Endothelial cell (in vitro differentiated cells): ENCODE measurements around the gene CAND2. TPM values are rescaled to one million over a fixed set of nuclear protein-coding genes. Genes with fewer than 3 reads are reported as not detected.

Experiments used
- DNase-seq: peaks from one replicate; pipeline ENCODE4 v3.0.0; 2021; ENCODE audit warnings: low spot score
- H3K27ac Mint-ChIP-seq: one replicate; pipeline ENCODE4 v1.8.0; 2021; ENCODE audit warnings: mixed read lengths, inconsistent platforms; ENCODE audit not compliant: unreplicated experiment
- H3K27me3 Mint-ChIP-seq: one replicate; pipeline ENCODE4 v1.8.0; 2021; ENCODE audit warnings: mild to moderate bottlenecking, moderate library complexity, mixed read lengths, inconsistent platforms; ENCODE audit not compliant: unreplicated experiment
- H3K36me3 Mint-ChIP-seq: one replicate; pipeline ENCODE4 v1.8.0; 2021; ENCODE audit warnings: mild to moderate bottlenecking, low read depth, mixed read lengths, inconsistent platforms; ENCODE audit not compliant: unreplicated experiment
- H3K4me1 Mint-ChIP-seq: one replicate; pipeline ENCODE4 v1.8.0; 2021; ENCODE audit warnings: mild to moderate bottlenecking, mixed read lengths, inconsistent platforms; ENCODE audit not compliant: unreplicated experiment
- H3K4me3 Mint-ChIP-seq: one replicate; pipeline ENCODE4 v1.8.0; 2021; ENCODE audit warnings: mild to moderate bottlenecking, mixed read lengths, inconsistent platforms; ENCODE audit not compliant: unreplicated experiment
- H3K9me3 Mint-ChIP-seq: one replicate; pipeline ENCODE4 v1.8.0; 2021; ENCODE audit warnings: mixed read lengths, inconsistent platforms; ENCODE audit not compliant: unreplicated experiment
- CTCF ChIP-seq: fragments of 200-600 bp; sonication (generic); IDR thresholded peaks from one replicate; pipeline ENCODE4 v1.5.0; 2021; ENCODE audit warnings: antibody characterized with exemption; ENCODE audit not compliant: unreplicated experiment
- total RNA-seq: library from RNA; stranded (reverse); fragmentation: NEBNext Ultra II Directional; extraction: Animal tissue kit (Norgen Biotek cat#: 25700); gene quantifications from one replicate; pipeline ENCODE4 v1.2.1, GENCODE V29; 2021; ENCODE audit not compliant: unreplicated experiment

CAND2 gene
- total RNA-seq, 1 donor from 2014 or later: 1.8 TPM

- TF ChIP-seq CTCF: no peak
- Mint-ChIP-seq H3K36me3 (no peaks in the 10 kb centered on the region), H3K27ac (peak overlapping the region; percentile 6), H3K27me3 (peaks cover 3% of the 10 kb centered on the region), H3K9me3 (no peaks in the 10 kb centered on the region), H3K4me3 (no peak overlapping the region), H3K4me1 (peaks cover 10% of the 10 kb centered on the region)
- no peak for DNase-seq
Measured at GRCh38 chr3:12752102-12752501, 44.4 kb upstream of the CAND2 start.

- Mint-ChIP-seq H3K27me3 (peaks cover 3% of the 10 kb centered on the region), H3K9me3 (no peaks in the 10 kb centered on the region), H3K4me1 (peaks cover 10% of the 10 kb centered on the region), H3K36me3 (no peaks in the 10 kb centered on the region), H3K4me3 (no peak overlapping the region), H3K27ac (no peak overlapping the region)
- TF ChIP-seq CTCF: no peak
- DNase-seq: no peak
Measured at GRCh38 chr3:12752809-12753208, 43.7 kb upstream of the CAND2 start.

- Mint-ChIP-seq H3K4me1 (peaks cover 10% of the 10 kb centered on the region), H3K9me3 (no peaks in the 10 kb centered on the region), H3K4me3 (no peak overlapping the region), H3K27ac (no peak overlapping the region), H3K36me3 (no peaks in the 10 kb centered on the region), H3K27me3 (peaks cover 3% of the 10 kb centered on the region)
- DNase-seq: no peak
- no peak for TF ChIP-seq CTCF
Measured at GRCh38 chr3:12753275-12754028, 43.0 kb upstream of the CAND2 start.

GRCh38 chr3:12754313-12754712 lies 42.2 kb upstream of the CAND2 start:
- H3K27ac Mint-ChIP-seq: no peak overlapping the region
- H3K4me3 Mint-ChIP-seq: no peak overlapping the region
- H3K9me3 Mint-ChIP-seq: no peaks in the 10 kb centered on the region
- TF ChIP-seq CTCF: no peak
- peaks cover 10% of the 10 kb centered on the region for H3K4me1 Mint-ChIP-seq
- no peaks in the 10 kb centered on the region for H3K36me3 Mint-ChIP-seq
- DNase-seq: no peak
- peaks cover 3% of the 10 kb centered on the region for H3K27me3 Mint-ChIP-seq

- Mint-ChIP-seq H3K27ac (no peak overlapping the region), H3K4me1 (peaks cover 11% of the 10 kb centered on the region), H3K27me3 (peaks cover 3% of the 10 kb centered on the region), H3K9me3 (no peaks in the 10 kb centered on the region), H3K36me3 (no peaks in the 10 kb centered on the region), H3K4me3 (no peak overlapping the region)
- no peak for TF ChIP-seq CTCF
- DNase-seq: no peak
Measured at GRCh38 chr3:12755754-12756153, 40.7 kb upstream of the CAND2 start.
